ENCODE measurements around the gene PRRG3. TPM values are rescaled to one million over a fixed set of nuclear protein-coding genes. Genes with fewer than 3 reads are reported as not detected.
A peak's percentile ranks its signal among the peaks of the same experiment; 100 is the strongest.

PRRG3 gene
- total RNA-seq, 1 experiment from 2014 or later, result not detected

- BruUV-seq (replicated peaks), result no TSS peak
- Mint-ChIP-seq H3K27me3 (ENCODE audit: insufficient read depth, unreplicated experiment) (no peaks in the 10 kb centered on the region), H3K4me3 (ENCODE audit: unreplicated experiment) (no peak overlapping the region), H3K9me3 (ENCODE audit: unreplicated experiment) (peaks cover 2% of the 10 kb centered on the region), H3K36me3 (ENCODE audit: insufficient read depth, unreplicated experiment) (no peaks in the 10 kb centered on the region), H3K27ac (ENCODE audit: low read depth, unreplicated experiment) (no peak overlapping the region), H3K4me1 (ENCODE audit: insufficient read depth, unreplicated experiment) (no peaks in the 10 kb centered on the region)
- ChIA-PET CTCF (no interaction called here), POLR2A (no interaction called here)
- no peak for DNase-seq (ENCODE audit: unreplicated experiment)
- TF ChIP-seq CTCF (IDR thresholded peaks at IDR 0.05; ENCODE audit: unreplicated experiment), result no peak
- intact Hi-C loops (cut with micrococcal nuclease), result no loop called here
Observed at GRCh38 chrX:151745651-151746050, 50.4 kb downstream of the PRRG3 start.

GRCh38 chrX:151746502-151746901 lies 51.2 kb downstream of the PRRG3 start:
- no peak for DNase-seq (ENCODE audit: unreplicated experiment)
- no TSS peak for BruUV-seq (replicated peaks)
- Mint-ChIP-seq H3K27me3 (ENCODE audit: insufficient read depth, unreplicated experiment) (no peaks in the 10 kb centered on the region), H3K4me1 (ENCODE audit: insufficient read depth, unreplicated experiment) (no peaks in the 10 kb centered on the region), H3K9me3 (ENCODE audit: unreplicated experiment) (peaks cover 11% of the 10 kb centered on the region), H3K36me3 (ENCODE audit: insufficient read depth, unreplicated experiment) (no peaks in the 10 kb centered on the region), H3K4me3 (ENCODE audit: unreplicated experiment) (no peak overlapping the region), H3K27ac (ENCODE audit: low read depth, unreplicated experiment) (no peak overlapping the region)
- ChIA-PET POLR2A (no interaction called here), CTCF (interaction anchor here (9.5 kb wide), 1 partner anchor 887 kb away, joined by 126 read pairs; no protein-coding TSS in a partner anchor)
- intact Hi-C loops (cut with micrococcal nuclease), result no loop called here
- no peak for TF ChIP-seq CTCF (IDR thresholded peaks at IDR 0.05; ENCODE audit: unreplicated experiment)

- no peaks in the 10 kb centered on the region for H3K36me3 Mint-ChIP-seq (ENCODE audit: insufficient read depth, unreplicated experiment)
- H3K9me3 Mint-ChIP-seq (ENCODE audit: unreplicated experiment), result peaks cover 18% of the 10 kb centered on the region
- no peaks in the 10 kb centered on the region for H3K27me3 Mint-ChIP-seq (ENCODE audit: insufficient read depth, unreplicated experiment)
- H3K27ac Mint-ChIP-seq (ENCODE audit: low read depth, unreplicated experiment), result no peak overlapping the region
- POLR2A ChIA-PET, result interaction anchor here (0.6 kb wide), 1 partner anchor 114 kb away, joined by 5 read pairs; no protein-coding TSS in a partner anchor
- peaks cover 12% of the 10 kb centered on the region for H3K4me1 Mint-ChIP-seq (ENCODE audit: insufficient read depth, unreplicated experiment)
- TF ChIP-seq CTCF (IDR thresholded peaks at IDR 0.05; ENCODE audit: unreplicated experiment), result no peak
- H3K4me3 Mint-ChIP-seq (ENCODE audit: unreplicated experiment), result no peak overlapping the region
- no peak for DNase-seq (ENCODE audit: unreplicated experiment)
- CTCF ChIA-PET, result interaction anchor here (0.6 to 9.5 kb wide), 13 partner anchors 8 to 1177 kb away, joined by 3 to 126 read pairs (median 3); no protein-coding TSS in a partner anchor
- intact Hi-C loops (cut with micrococcal nuclease), result loop anchor here (5.0 kb wide), 2 partner anchors 222 to 598 kb away; partner anchors contain the start of gene GABRE
- no TSS peak for BruUV-seq (replicated peaks)
Observed at GRCh38 chrX:151750511-151750910, 55.3 kb downstream of the PRRG3 start.

- intact Hi-C loops (cut with micrococcal nuclease), result loop anchor here (1.0 to 5.0 kb wide), 7 partner anchors 219 to 1174 kb away; partner anchors contain the start of gene GABRE
- Mint-ChIP-seq H3K27ac (ENCODE audit: low read depth, unreplicated experiment) (no peak overlapping the region), H3K36me3 (ENCODE audit: insufficient read depth, unreplicated experiment) (no peaks in the 10 kb centered on the region), H3K4me1 (ENCODE audit: insufficient read depth, unreplicated experiment) (peaks cover 12% of the 10 kb centered on the region), H3K9me3 (ENCODE audit: unreplicated experiment) (peaks cover 20% of the 10 kb centered on the region), H3K27me3 (ENCODE audit: insufficient read depth, unreplicated experiment) (no peaks in the 10 kb centered on the region), H3K4me3 (ENCODE audit: unreplicated experiment) (no peak overlapping the region)
- TF ChIP-seq CTCF (IDR thresholded peaks at IDR 0.05; ENCODE audit: unreplicated experiment), result no peak
- ChIA-PET POLR2A (interaction anchor here (0.6 to 2.3 kb wide), 7 partner anchors 73 to 1078 kb away, joined by 3 to 7 read pairs (median 4); partner anchors contain the start of gene NSDHL), CTCF (interaction anchor here (0.6 to 9.5 kb wide), 24 partner anchors 10 to 1173 kb away, joined by 3 to 126 read pairs (median 4); partner anchors contain the start of genes GABRQ and NSDHL)
- BruUV-seq (replicated peaks), result no TSS peak
- DNase-seq (ENCODE audit: unreplicated experiment), result peak; percentile 33
Observed at GRCh38 chrX:151752847-151753246, 57.6 kb downstream of the PRRG3 start.
